Right lobe of liver (tissue), 4 donors: ENCODE data around the gene ALG14.

Source experiments
- CTCF ChIP-seq, 4 donors: fragments of 200-600 bp in 3 of 4; fragments of 450-650 bp in 1 of 4; IDR thresholded peaks; one replicate each; pipeline versions ENCODE4 v1.5.1 to v1.8.0; 2016 to 2022; ENCODE audit warnings: antibody characterized with exemption in 4 of 4, mild to moderate bottlenecking in 2 of 4
- POLR2A ChIP-seq: fragments of 450-650 bp; IDR thresholded peaks from one replicate; pipeline ENCODE4 v1.6.1; 2017; ENCODE audit warnings: antibody characterized with exemption, mild to moderate bottlenecking
- donor health status: DM: no; HTN: no; CAD: no.
- donor health status: DM: no; HTN: no; CAD: no.
- donor health status: DM: no; HTN: yes; CAD: no.

- TF ChIP-seq CTCF (IDR thresholded peaks at IDR 0.05) (no peak), POLR2A (no peak)
Observed at GRCh38 chr1:94980582-94981574, 91.9 kb downstream of the ALG14 start.
